Upper lobe of left lung (tissue), 6 donors: ENCODE data around the gene MAP3K14. TPM values are rescaled to one million over a fixed set of nuclear protein-coding genes. Genes with fewer than 3 reads are reported as not detected.
A peak's percentile ranks its signal among the peaks of the same experiment; 100 is the strongest.

Source experiments
- ATAC-seq, 2 donors: fragments of 200-7000 bp; cut with Tn5 transposase; one replicate each; pipeline ENCODE4 v1.9.1; 2022; ENCODE audit warnings: mild to moderate bottlenecking in 2 of 2, moderate library complexity in 2 of 2; ENCODE audit not compliant: low FRiP score in 2 of 2
- DNase-seq, 2 donors: peaks; one replicate each; pipeline ENCODE4 v3.0.0-alpha.2; 2019 to 2020
- H3K27ac ChIP-seq, 4 donors: fragments of 200-600 bp; sonication (generic); one replicate each; pipeline ENCODE4 v1.5.1; 2016 to 2019
- H3K27me3 ChIP-seq, 4 donors: fragments of 200-600 bp; sonication (generic); one replicate each; pipeline ENCODE4 v1.5.1; 2017 to 2019
- H3K36me3 ChIP-seq, 4 donors: fragments of 200-600 bp; sonication (generic); one replicate each; pipeline ENCODE4 v1.5.1; 2016 to 2019
- H3K4me1 ChIP-seq, 4 donors: fragments of 200-600 bp; sonication (generic); one replicate each; pipeline ENCODE4 v1.5.1; 2018 to 2019
- H3K4me3 ChIP-seq, 4 donors: fragments of 200-600 bp; sonication (generic); one replicate each; pipeline ENCODE4 v1.5.1; 2017 to 2019; ENCODE audit warnings: mild to moderate bottlenecking in 2 of 4, moderate library complexity in 1 of 4
- H3K9me3 ChIP-seq, 4 donors: fragments of 200-600 bp; sonication (generic); one replicate each; pipeline ENCODE4 v1.5.1; 2018 to 2019
- CTCF ChIP-seq, 6 experiments: fragments of 450-650 bp in 4 of 6; fragments of 200-600 bp in 2 of 6; sonication (generic) in 2 of 6; IDR thresholded peaks; one replicate each; pipeline ENCODE4 v1.5.1; 2016 to 2019; ENCODE audit warnings: antibody characterized with exemption in 6 of 6
- EP300 ChIP-seq, 4 donors: sonication (generic); formaldehyde crosslinking; IDR thresholded peaks; one replicate each; pipeline ENCODE4 v1.5.1; 2017; ENCODE audit warnings: antibody characterized with exemption in 4 of 4, control low read depth in 2 of 4
- POLR2A ChIP-seq, 4 donors: fragments of 450-650 bp; IDR thresholded peaks; one replicate each; pipeline ENCODE4 v1.5.1; 2016 to 2017; ENCODE audit warnings: antibody characterized with exemption in 4 of 4, mild to moderate bottlenecking in 2 of 4
- POLR2AphosphoS5 ChIP-seq, 2 donors: sonication (generic); formaldehyde crosslinking; IDR thresholded peaks; one replicate each; pipeline ENCODE4 v1.5.1; 2017; ENCODE audit warnings: antibody characterized with exemption in 2 of 2
- WGBS, 2 donors: methylation state at CpG; one replicate each; pipeline ENCODE4 v1.1.5; 2017 to 2018; 5-methylcytosine and 5-hydroxymethylcytosine counted together
- total RNA-seq, 6 donors: library from RNA; depleted of rRNA in 4 of 6; stranded (reverse); fragments of >200 nt in 4 of 6; gene quantifications; one replicate each; pipeline versions ENCODE4 v1.1.0 to v1.2.1, GENCODE V29; 2016 to 2021
- donor health status: DM: no; HTN: no; CAD: no; lungs with moderate emphysema.
- donor health status: DM: no; HTN: yes; CAD: no; lungs with severe emphysema.

Gene MAP3K14
- total RNA-seq, 6 donors from 2014 or later, result 11.4 to 17.8 (median 13.5) TPM

- ATAC-seq, result peak in 1 of 2 donors; percentile 47
- H3K36me3 ChIP-seq, result no peaks in the 10 kb centered on the region
- peaks cover 84 to 95% (median 91%) of the 10 kb centered on the region in 4 donors for H3K4me1 ChIP-seq
- WGBS, 2 donors, result 0 to 4% methylated on average over 3 of the region's 3 CpGs
- H3K4me3 ChIP-seq, result no peak overlapping the region
- H3K27ac ChIP-seq, result peak overlapping the region; percentile 79 to 99 (median 92)
- H3K27me3 ChIP-seq, result no peaks in the 10 kb centered on the region
- no peaks in the 10 kb centered on the region for H3K9me3 ChIP-seq
- peak in 1 of 2 donors; percentile 54 for DNase-seq
- TF ChIP-seq EP300 (IDR thresholded peaks at IDR 0.05) (no peak), CTCF (IDR thresholded peaks at IDR 0.05) (no peak), POLR2A (IDR thresholded peaks at IDR 0.05) (no peak), POLR2AphosphoS5 (IDR thresholded peaks at IDR 0.05) (no peak)
Measured at GRCh38 chr17:45310380-45311324, 6.2 kb downstream of the MAP3K14 start.

GRCh38 chr17:45309400-45309799, 7.4 kb downstream of the MAP3K14 start:
- ATAC-seq (no peak), DNase-seq (no peak)
- 77 to 85% methylated on average over 4 of the region's 4 CpGs for WGBS, 2 donors
- Histone ChIP-seq H3K27ac (peak overlapping the region in 2 of 4 donors; percentile 2 to 99), H3K9me3 (no peaks in the 10 kb centered on the region), H3K27me3 (no peaks in the 10 kb centered on the region), H3K36me3 (no peaks in the 10 kb centered on the region), H3K4me1 (peaks cover 75 to 86% (median 82%) of the 10 kb centered on the region in 4 donors), H3K4me3 (no peak overlapping the region)
- TF ChIP-seq CTCF (IDR thresholded peaks at IDR 0.05) (no peak), POLR2AphosphoS5 (IDR thresholded peaks at IDR 0.05) (no peak), EP300 (IDR thresholded peaks at IDR 0.05) (no peak), POLR2A (IDR thresholded peaks at IDR 0.05) (no peak)

- Histone ChIP-seq H3K27ac (peak overlapping the region in 2 of 4 donors; percentile 2 to 78), H3K27me3 (no peaks in the 10 kb centered on the region), H3K36me3 (no peaks in the 10 kb centered on the region), H3K4me1 (peaks cover 69 to 81% (median 77%) of the 10 kb centered on the region in 4 donors), H3K4me3 (no peak overlapping the region), H3K9me3 (no peaks in the 10 kb centered on the region)
- DNase-seq (no peak), ATAC-seq (no peak)
- TF ChIP-seq POLR2AphosphoS5 (IDR thresholded peaks at IDR 0.05), result no peak
- no peak for TF ChIP-seq EP300 (IDR thresholded peaks at IDR 0.05)
- TF ChIP-seq POLR2A (IDR thresholded peaks at IDR 0.05), result no peak
- no peak for TF ChIP-seq CTCF (IDR thresholded peaks at IDR 0.05)
- WGBS, 2 donors, result 95 to 96% methylated on average over 5 of the region's 5 CpGs
Measured at GRCh38 chr17:45308840-45309239, 8.0 kb downstream of the MAP3K14 start.

DNA sequence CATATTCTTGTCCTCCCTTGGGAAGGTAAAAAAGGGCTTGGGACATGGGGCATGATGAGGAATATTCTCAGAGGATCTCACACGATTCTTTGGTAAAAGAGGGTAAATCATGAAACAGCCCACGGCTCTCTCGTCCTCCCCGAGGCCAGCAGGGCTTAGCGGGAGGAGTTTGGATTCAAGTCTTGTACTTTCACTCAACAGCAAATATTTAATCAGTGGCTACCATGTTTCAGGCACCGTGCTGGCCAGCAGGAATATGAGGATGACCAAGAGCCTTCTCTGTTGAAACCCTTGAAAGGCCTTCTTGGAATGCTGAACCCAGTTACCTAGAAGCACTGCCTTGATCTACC, 8.8 kb downstream of the MAP3K14 start:
- no peaks in the 10 kb centered on the region for H3K36me3 ChIP-seq
- no peaks in the 10 kb centered on the region for H3K27me3 ChIP-seq
- TF ChIP-seq POLR2AphosphoS5 (IDR thresholded peaks at IDR 0.05) (no peak), CTCF (IDR thresholded peaks at IDR 0.05) (no peak), EP300 (IDR thresholded peaks at IDR 0.05) (no peak), POLR2A (IDR thresholded peaks at IDR 0.05) (no peak)
- no peak overlapping the region for H3K4me3 ChIP-seq
- ATAC-seq, result no peak
- peak overlapping the region; percentile 70 to 80 (median 78) for H3K27ac ChIP-seq
- peaks cover 65 to 80% (median 72%) of the 10 kb centered on the region in 4 donors for H3K4me1 ChIP-seq
- no peak for DNase-seq
- WGBS, 2 donors, result 58 to 67% methylated on average over 6 of the region's 6 CpGs
- H3K9me3 ChIP-seq, result no peaks in the 10 kb centered on the region
